Vagina (tissue), 2 donors: ENCODE results near the gene EAF1. TPM values are rescaled to one million over a fixed set of nuclear protein-coding genes. Genes with fewer than 3 reads are reported as not detected.

Source experiments
- DNase-seq, 2 donors: peaks; one replicate each; pipeline ENCODE4 v3.0.0-alpha.2; 2017; ENCODE audit errors: extremely low spot score in 2 of 2
- H3K27ac ChIP-seq: fragments of 200-600 bp; sonication (generic); one replicate; pipeline ENCODE4 v1.5.1; 2019
- H3K27me3 ChIP-seq: fragments of 200-600 bp; sonication (generic); one replicate; pipeline ENCODE4 v1.5.1; 2019
- H3K36me3 ChIP-seq, 2 donors: fragments of 200-600 bp; sonication (generic); one replicate each; pipeline ENCODE4 v1.5.1; 2017 to 2019
- H3K4me1 ChIP-seq: fragments of 200-600 bp; sonication (generic); one replicate; pipeline ENCODE4 v1.5.1; 2019
- H3K4me3 ChIP-seq, 2 donors: fragments of 200-600 bp; sonication (generic); 1 replicate in 1 of 2; 2 replicates in 1 of 2; pipeline ENCODE4 v1.5.1; 2016 to 2019
- H3K9me3 ChIP-seq: fragments of 200-600 bp; sonication (generic); one replicate; pipeline ENCODE4 v1.5.1; 2019
- CTCF ChIP-seq, 3 experiments: fragments of 450-650 bp in 2 of 3; fragments of 200-600 bp in 1 of 3; sonication (generic) in 1 of 3; IDR thresholded peaks; one replicate each; pipeline ENCODE4 v1.5.1; 2017 to 2019; ENCODE audit warnings: antibody characterized with exemption in 3 of 3, mild to moderate bottlenecking in 2 of 3, moderate library complexity in 2 of 3
- POLR2A ChIP-seq, 2 donors: fragments of 450-650 bp; IDR thresholded peaks; one replicate each; pipeline ENCODE4 v1.6.1; 2017; ENCODE audit warnings: antibody characterized with exemption in 2 of 2, mild to moderate bottlenecking in 2 of 2, moderate library complexity in 2 of 2
- POLR2AphosphoS5 ChIP-seq, 2 donors: sonication (generic); formaldehyde crosslinking; IDR thresholded peaks; one replicate each; pipeline ENCODE4 v1.9.0; 2017; ENCODE audit warnings: antibody characterized with exemption in 2 of 2, mild to moderate bottlenecking in 2 of 2, low read depth in 1 of 2; ENCODE audit not compliant: insufficient read depth in 1 of 2
- intact Hi-C: fragments of 100-400 bp; cut with DNase I; formaldehyde crosslinking; loops from one replicate; pipeline ENCODE4 v1.15.1; 2023
- total RNA-seq: library from RNA; depleted of rRNA; stranded (reverse); fragments of >200 nt; gene quantifications from one replicate; pipeline ENCODE4 v1.2.3, GENCODE V29; 2016

Gene EAF1
- total RNA-seq, 1 donor from 2014 or later: 15.7 TPM

GRCh38 chr3:15428539-15428938 lies 1.1 kb downstream of the EAF1 start:
- intact Hi-C loops: no loop called here

GRCh38 chr3:15429080-15429479 lies 1.7 kb downstream of the EAF1 start:
- H3K27me3 ChIP-seq: no peaks in the 10 kb centered on the region
- peak overlapping the region in 1 of 2 donors; percentile 84 for H3K4me3 ChIP-seq
- peaks cover 0 to 24% of the 10 kb centered on the region in 2 donors for H3K36me3 ChIP-seq
- intact Hi-C loops: no loop called here
- H3K27ac ChIP-seq: no peak overlapping the region
- no peaks in the 10 kb centered on the region for H3K9me3 ChIP-seq
- TF ChIP-seq POLR2AphosphoS5 (IDR thresholded peaks at IDR 0.05; ENCODE audit: insufficient read depth in 1 of 2, low read depth in 1 of 2) (no peak), POLR2A (IDR thresholded peaks at IDR 0.05) (no peak), CTCF (IDR thresholded peaks at IDR 0.05) (no peak)
- no peak for DNase-seq
- peaks cover 57% of the 10 kb centered on the region for H3K4me1 ChIP-seq

More at GRCh38 chr3:15428539-15428938, 1.1 kb downstream of the EAF1 start:
- peak overlapping the region; percentile 82 for H3K27ac ChIP-seq
- peak overlapping the region; percentile 84 to 87 for H3K4me3 ChIP-seq
- no peak for TF ChIP-seq POLR2A (IDR thresholded peaks at IDR 0.05)
- TF ChIP-seq CTCF (IDR thresholded peaks at IDR 0.05): no peak
- TF ChIP-seq POLR2AphosphoS5 (IDR thresholded peaks at IDR 0.05; ENCODE audit: insufficient read depth in 1 of 2, low read depth in 1 of 2): peak in 1 of 2 donors; percentile 54
- no peaks in the 10 kb centered on the region for H3K27me3 ChIP-seq
- peaks cover 57% of the 10 kb centered on the region for H3K4me1 ChIP-seq
- DNase-seq: no peak
- H3K36me3 ChIP-seq: peaks cover 0 to 24% of the 10 kb centered on the region in 2 donors
- no peaks in the 10 kb centered on the region for H3K9me3 ChIP-seq

GRCh38 chr3:15430624-15431023 lies 3.2 kb downstream of the EAF1 start:
- H3K4me1 ChIP-seq: peaks cover 46% of the 10 kb centered on the region
- peaks cover 0 to 33% of the 10 kb centered on the region in 2 donors for H3K36me3 ChIP-seq
- no peaks in the 10 kb centered on the region for H3K9me3 ChIP-seq
- TF ChIP-seq CTCF (IDR thresholded peaks at IDR 0.05) (no peak), POLR2A (IDR thresholded peaks at IDR 0.05) (no peak), POLR2AphosphoS5 (IDR thresholded peaks at IDR 0.05; ENCODE audit: insufficient read depth in 1 of 2, low read depth in 1 of 2) (no peak)
- intact Hi-C loops: no loop called here
- H3K27me3 ChIP-seq: no peaks in the 10 kb centered on the region
- no peak for DNase-seq
- H3K27ac ChIP-seq: no peak overlapping the region
- H3K4me3 ChIP-seq: no peak overlapping the region

GRCh38 chr3:15431256-15431837 lies 3.9 kb downstream of the EAF1 start:
- intact Hi-C loops: no loop called here
- peaks cover 39% of the 10 kb centered on the region for H3K4me1 ChIP-seq

More at GRCh38 chr3:15431256-15431837, 3.9 kb downstream of the EAF1 start:
- Histone ChIP-seq H3K27me3 (no peaks in the 10 kb centered on the region), H3K9me3 (no peaks in the 10 kb centered on the region), H3K36me3 (peaks cover 0 to 41% of the 10 kb centered on the region in 2 donors), H3K27ac (no peak overlapping the region), H3K4me3 (no peak overlapping the region)
- no peak for DNase-seq
- TF ChIP-seq POLR2AphosphoS5 (IDR thresholded peaks at IDR 0.05; ENCODE audit: insufficient read depth in 1 of 2, low read depth in 1 of 2) (no peak), POLR2A (IDR thresholded peaks at IDR 0.05) (no peak), CTCF (IDR thresholded peaks at IDR 0.05) (no peak)
